Astrocyte (in vitro differentiated cells and primary cell): Measurements from ENCODE around the gene MRAP. TPM values are rescaled to one million over a fixed set of nuclear protein-coding genes. Genes with fewer than 3 reads are reported as not detected.

Source experiments
- DNase-seq: peaks from one replicate; pipeline ENCODE4 v3.0.0-alpha.2; 2010; ENCODE audit warnings: low read depth
- FAIRE-seq: peaks from 2 replicates; lab custom pipeline; 2011; peaks lifted over from hg19 to GRCh38; lab: Jason Lieb, UNC
- H2AFZ ChIP-seq: 2 replicates; pipeline ENCODE4 v1.6.0; 2012; ENCODE audit warnings: low read depth, low read length, inconsistent platforms
- H3K27ac ChIP-seq: 2 replicates; pipeline ENCODE4 v1.5.1; 2011; ENCODE audit warnings: low read depth, low read length, inconsistent platforms
- H3K27me3 ChIP-seq: 2 replicates; pipeline ENCODE4 v1.6.0; 2011; ENCODE audit warnings: low read length, inconsistent platforms; ENCODE audit not compliant: insufficient read depth
- H3K36me3 ChIP-seq: 2 replicates; pipeline ENCODE4 v1.5.1; 2011; ENCODE audit warnings: low read length, inconsistent platforms; ENCODE audit not compliant: insufficient read depth
- H3K4me1 ChIP-seq: 2 replicates; pipeline ENCODE4 v1.5.1; 2011; ENCODE audit warnings: low read length, inconsistent platforms; ENCODE audit not compliant: insufficient read depth
- H3K4me2 ChIP-seq: 2 replicates; pipeline ENCODE4 v1.6.0; 2012; ENCODE audit warnings: low read length, inconsistent platforms
- H3K4me3 ChIP-seq: 2 replicates; pipeline ENCODE4 v1.5.1; 2011; ENCODE audit warnings: low read depth, mild to moderate bottlenecking, low read length, inconsistent platforms; ENCODE audit not compliant: insufficient read depth
- H3K79me2 ChIP-seq: 2 replicates; pipeline ENCODE4 v1.6.0; 2012; ENCODE audit warnings: mild to moderate bottlenecking, low read length, inconsistent platforms; ENCODE audit not compliant: insufficient read depth
- H3K9ac ChIP-seq: 2 replicates; pipeline ENCODE4 v1.6.0; 2012; ENCODE audit warnings: mild to moderate bottlenecking, low read length, inconsistent platforms
- H3K9me3 ChIP-seq: 2 replicates; pipeline ENCODE4 v1.5.1; 2012; ENCODE audit warnings: low read depth, mild to moderate bottlenecking, low read length, inconsistent platforms; ENCODE audit not compliant: insufficient read depth
- H4K20me1 ChIP-seq: 2 replicates; pipeline ENCODE4 v1.6.0; 2012; ENCODE audit warnings: low read length, inconsistent platforms; ENCODE audit not compliant: insufficient read depth
- H3K27ac Mint-ChIP-seq: one replicate; pipeline ENCODE4 v1.8.0; 2021; ENCODE audit warnings: mild to moderate bottlenecking, mixed read lengths; ENCODE audit not compliant: unreplicated experiment
- H3K27me3 Mint-ChIP-seq: one replicate; pipeline ENCODE4 v1.8.0; 2021; ENCODE audit warnings: low read depth, mixed read lengths; ENCODE audit not compliant: unreplicated experiment
- H3K36me3 Mint-ChIP-seq: one replicate; pipeline ENCODE4 v1.8.0; 2021; ENCODE audit warnings: low read depth, mixed read lengths; ENCODE audit not compliant: unreplicated experiment
- H3K4me1 Mint-ChIP-seq: one replicate; pipeline ENCODE4 v1.8.0; 2021; ENCODE audit warnings: low read depth, mixed read lengths; ENCODE audit not compliant: unreplicated experiment
- H3K4me3 Mint-ChIP-seq: one replicate; pipeline ENCODE4 v1.8.0; 2021; ENCODE audit warnings: mild to moderate bottlenecking, moderate library complexity, mixed read lengths; ENCODE audit not compliant: unreplicated experiment
- H3K9me3 Mint-ChIP-seq: one replicate; pipeline ENCODE4 v1.8.0; 2021; ENCODE audit warnings: mild to moderate bottlenecking, mixed read lengths; ENCODE audit not compliant: unreplicated experiment
- EZH2 ChIP-seq: IDR thresholded peaks from 2 replicates; pipeline ENCODE4 v1.6.1; 2012; ENCODE audit warnings: mild to moderate bottlenecking, low read length, inconsistent platforms; ENCODE audit not compliant: insufficient read depth
- total RNA-seq: library from RNA; stranded (reverse); gene quantifications from 2 replicates; pipeline ENCODE4 v1.2.1, GENCODE V29; 2021
- TF ChIP-seq, protein P1 (sequence below): IDR thresholded peaks from 2 replicates; pipeline ENCODE4 v1.5.1; 2011; ENCODE audit warnings: low read depth, mild to moderate bottlenecking, inconsistent platforms, low read length, moderate library complexity; ENCODE audit not compliant: insufficient read depth

Gene MRAP
- total RNA-seq, 1 donor from 2014 or later, result not detected

DNA sequence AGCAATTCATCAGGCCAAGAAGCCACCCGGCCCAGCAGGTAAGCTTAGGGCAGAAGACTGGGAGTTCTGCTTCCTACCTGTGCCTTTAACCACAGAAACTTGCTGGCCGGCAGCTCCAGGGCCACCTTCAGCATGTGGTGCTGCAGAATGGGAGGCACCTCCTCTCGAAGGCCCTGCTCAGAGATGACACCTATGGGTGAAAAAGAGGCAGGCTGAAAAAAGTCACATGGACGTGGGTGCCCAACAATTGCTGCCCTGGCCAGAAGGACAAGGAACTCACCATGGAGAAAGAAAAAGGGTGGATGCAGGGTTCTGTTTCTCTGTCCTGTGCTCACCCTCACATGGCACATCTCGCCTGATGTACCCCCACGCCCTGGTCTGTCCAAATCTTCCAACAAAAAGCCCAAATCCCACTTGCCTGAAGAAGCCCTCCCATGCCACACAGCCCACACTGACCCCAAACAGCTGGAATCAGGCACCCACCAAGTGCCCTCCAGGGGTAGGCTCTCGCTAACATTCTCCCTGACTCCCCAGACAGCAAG is 61.1 kb downstream of the MRAP start:
- no peak for FAIRE-seq
- H3K27me3 ChIP-seq, result no peaks in the 10 kb centered on the region

DNA sequence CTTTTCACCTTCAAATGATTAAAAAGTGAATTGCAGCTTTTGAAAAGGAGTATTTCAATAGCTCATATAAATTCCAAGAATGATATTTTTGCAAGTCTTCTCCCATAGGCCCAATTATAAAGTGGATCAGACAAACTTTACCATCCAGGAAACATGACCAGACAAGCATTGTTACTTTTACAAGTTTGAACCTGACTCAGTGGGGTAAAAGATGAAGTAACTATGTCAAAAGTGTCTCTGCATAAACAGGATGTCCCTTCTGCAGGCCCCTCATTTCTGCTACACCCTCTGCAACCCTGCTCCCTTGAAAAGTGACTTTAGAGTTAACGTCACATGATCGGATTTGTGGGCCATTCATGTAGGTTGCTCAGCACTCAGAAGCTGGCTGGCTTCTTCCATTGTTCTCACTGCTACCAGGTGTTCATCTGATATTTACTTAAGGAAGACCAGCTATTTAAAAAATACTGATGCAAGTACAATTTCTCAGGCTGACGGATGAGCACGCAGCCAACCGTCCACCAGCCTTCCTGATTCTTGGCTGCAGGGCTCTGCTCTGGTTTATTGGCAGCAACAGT is 61.8 kb downstream of the MRAP start:
- Histone ChIP-seq H4K20me1 (peaks cover 27% of the 10 kb centered on the region), H3K79me2 (peaks cover 5% of the 10 kb centered on the region), H3K9me3 (no peaks in the 10 kb centered on the region), H2AFZ (no peak overlapping the region), H3K27ac (no peak overlapping the region), H3K36me3 (peaks cover 67% of the 10 kb centered on the region), H3K4me2 (no peak overlapping the region), H3K27me3 (no peaks in the 10 kb centered on the region), H3K9ac (no peak overlapping the region), H3K4me3 (no peak overlapping the region), H3K4me1 (no peaks in the 10 kb centered on the region)
- H3K4me3 Mint-ChIP-seq, result no peak overlapping the region
- no peak overlapping the region for H3K27ac Mint-ChIP-seq
- no peaks in the 10 kb centered on the region for H3K27me3 Mint-ChIP-seq
- H3K36me3 Mint-ChIP-seq, result peaks cover 34% of the 10 kb centered on the region
- peaks cover 5% of the 10 kb centered on the region for H3K4me1 Mint-ChIP-seq
- no peak for DNase-seq
- no peaks in the 10 kb centered on the region for H3K9me3 Mint-ChIP-seq
- no peak for FAIRE-seq
- TF ChIP-seq, protein P1, sequence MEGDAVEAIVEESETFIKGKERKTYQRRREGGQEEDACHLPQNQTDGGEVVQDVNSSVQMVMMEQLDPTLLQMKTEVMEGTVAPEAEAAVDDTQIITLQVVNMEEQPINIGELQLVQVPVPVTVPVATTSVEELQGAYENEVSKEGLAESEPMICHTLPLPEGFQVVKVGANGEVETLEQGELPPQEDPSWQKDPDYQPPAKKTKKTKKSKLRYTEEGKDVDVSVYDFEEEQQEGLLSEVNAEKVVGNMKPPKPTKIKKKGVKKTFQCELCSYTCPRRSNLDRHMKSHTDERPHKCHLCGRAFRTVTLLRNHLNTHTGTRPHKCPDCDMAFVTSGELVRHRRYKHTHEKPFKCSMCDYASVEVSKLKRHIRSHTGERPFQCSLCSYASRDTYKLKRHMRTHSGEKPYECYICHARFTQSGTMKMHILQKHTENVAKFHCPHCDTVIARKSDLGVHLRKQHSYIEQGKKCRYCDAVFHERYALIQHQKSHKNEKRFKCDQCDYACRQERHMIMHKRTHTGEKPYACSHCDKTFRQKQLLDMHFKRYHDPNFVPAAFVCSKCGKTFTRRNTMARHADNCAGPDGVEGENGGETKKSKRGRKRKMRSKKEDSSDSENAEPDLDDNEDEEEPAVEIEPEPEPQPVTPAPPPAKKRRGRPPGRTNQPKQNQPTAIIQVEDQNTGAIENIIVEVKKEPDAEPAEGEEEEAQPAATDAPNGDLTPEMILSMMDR, result no peak
- TF ChIP-seq EZH2, result no peak

More for the DNA sequence above, 61.1 kb downstream of the MRAP start:
- no peak overlapping the region for H3K4me3 ChIP-seq
- Mint-ChIP-seq H3K27ac (no peak overlapping the region), H3K36me3 (peaks cover 30% of the 10 kb centered on the region), H3K9me3 (no peaks in the 10 kb centered on the region), H3K4me3 (no peak overlapping the region), H3K4me1 (peaks cover 5% of the 10 kb centered on the region), H3K27me3 (no peaks in the 10 kb centered on the region)
- H4K20me1 ChIP-seq, result peaks cover 25% of the 10 kb centered on the region
- DNase-seq, result no peak
- no peak overlapping the region for H3K27ac ChIP-seq
- no peaks in the 10 kb centered on the region for H3K4me1 ChIP-seq
- H2AFZ ChIP-seq, result no peak overlapping the region
- no peak overlapping the region for H3K9ac ChIP-seq
- TF ChIP-seq, protein P1, result peak; percentile 12
- TF ChIP-seq EZH2, result no peak
- peaks cover 72% of the 10 kb centered on the region for H3K36me3 ChIP-seq
- H3K79me2 ChIP-seq, result peaks cover 4% of the 10 kb centered on the region
- no peak overlapping the region for H3K4me2 ChIP-seq
- H3K9me3 ChIP-seq, result no peaks in the 10 kb centered on the region

Other genes starting within 250 kb of the MRAP start
- 6.5 and 8.0 TPM in 2 replicates for gene MIS18A, start 19.8 kb upstream of the MRAP start, total RNA-seq
- gene URB1, start 94.2 kb downstream of the MRAP start, total RNA-seq, result 17.8 and 19.2 TPM in 2 replicates
- not detected in 2 replicates for gene EVA1C, start 113.9 kb downstream of the MRAP start, total RNA-seq